NCI-H1694 treated with DMSO at 0.1 percent for 48 hours (cell line): ENCODE results near the gene HDAC1.

ENCODE experiments used
- DNase-seq: peaks from one replicate; lab custom pipeline; 2025; lab: John Stamatoyannopoulos, UW

The HDAC1 gene

GRCh38 chr1:32373996-32374592 lies 82.2 kb downstream of the HDAC1 start:
- DNase-seq: no peak

- no peak for DNase-seq
Measured at GRCh38 chr1:32376199-32376598, 84.3 kb downstream of the HDAC1 start.

GRCh38 chr1:32377541-32378220 lies 85.8 kb downstream of the HDAC1 start:
- DNase-seq: no peak

- DNase-seq: no peak
Measured at GRCh38 chr1:32380057-32380456, 88.2 kb downstream of the HDAC1 start.
